Aorta (tissue), 5 donors: Measurements from ENCODE around the gene KRT80. TPM values are rescaled to one million over a fixed set of nuclear protein-coding genes. Genes with fewer than 3 reads are reported as not detected.

Experiments used
- ATAC-seq: fragments of 200-7000 bp; cut with Tn5 transposase; one replicate; pipeline ENCODE4 v1.9.1; 2022; ENCODE audit warnings: moderate library complexity; ENCODE audit not compliant: low FRiP score
- DNase-seq, 2 donors: peaks; one replicate each; pipeline ENCODE4 v3.0.0-alpha.2; 2020
- H3K27ac ChIP-seq, 2 donors: one replicate each; pipeline ENCODE4 v1.5.1; 2013; ENCODE audit warnings: low read length in 2 of 2, mild to moderate bottlenecking in 2 of 2, moderate library complexity in 2 of 2, control low read depth in 1 of 2, inconsistent platforms in 1 of 2, low read depth in 1 of 2
- H3K27me3 ChIP-seq, 2 donors: one replicate each; pipeline ENCODE4 v1.6.1; 2013; ENCODE audit warnings: control low read depth in 1 of 2, low read length in 1 of 2, mild to moderate bottlenecking in 1 of 2, moderate library complexity in 1 of 2; ENCODE audit not compliant: insufficient read depth in 2 of 2, control insufficient read depth in 1 of 2
- H3K36me3 ChIP-seq, 2 donors: one replicate each; pipeline ENCODE4 v1.6.1; 2013; ENCODE audit warnings: control low read depth in 1 of 2, low read length in 1 of 2, mild to moderate bottlenecking in 1 of 2; ENCODE audit not compliant: insufficient read depth in 2 of 2, control insufficient read depth in 1 of 2
- H3K4me1 ChIP-seq, 2 donors: one replicate each; pipeline ENCODE4 v1.6.1; 2013; ENCODE audit warnings: low read length in 2 of 2, control low read depth in 1 of 2, mild to moderate bottlenecking in 1 of 2, moderate library complexity in 1 of 2; ENCODE audit not compliant: insufficient read depth in 2 of 2, control insufficient read depth in 1 of 2
- H3K4me3 ChIP-seq, 2 donors: one replicate each; pipeline ENCODE4 v1.5.1; 2013; ENCODE audit warnings: low read length in 2 of 2, control low read depth in 1 of 2, mild to moderate bottlenecking in 1 of 2
- H3K9me3 ChIP-seq: one replicate; pipeline ENCODE4 v1.6.1; 2013; ENCODE audit warnings: mild to moderate bottlenecking, low read length; ENCODE audit not compliant: control insufficient read depth
- WGBS, 2 donors: extraction: QIAGEN DNeasy Blood & Tissue Kit; methylation state at CpG; one replicate each; pipeline ENCODE4 v1.1.7; 2013; 5-methylcytosine and 5-hydroxymethylcytosine counted together
- intact Hi-C, 2 donors: fragments of 100-400 bp; cut with DNase I; formaldehyde crosslinking; loops; one replicate each; pipeline versions ENCODE4 v1.14.2 to v1.15.0; 2022
- polyA plus RNA-seq, 2 donors: library from polyadenylated mRNA; stranded (reverse); fragments of 200-250 nt; gene quantifications; one replicate each; pipeline ENCODE4 v1.2.3, GENCODE V29; 2013
- total RNA-seq, 2 donors: library from RNA; stranded (reverse); fragmentation: NEBNext Ultra II Directional; extraction: Animal tissue kit (Norgen Biotek cat#: 25700); gene quantifications; one replicate each; pipeline ENCODE4 v1.2.1, GENCODE V29; 2021
- donor health status: healthy with polysubstance abuse.
- donor health status: Bipolar disorder and iron deficiency.
- donor health status: DM: no; HTN: no; CAD: no.
- donor health status: DM: no; HTN: no; CAD: no.
- donor health status: DM: yes; HTN: yes; CAD: no.

Gene KRT80
- total and polyA plus RNA-seq, 4 donors, result 0.12 to 0.71 (median 0.20) TPM; not detected in 1

DNA sequence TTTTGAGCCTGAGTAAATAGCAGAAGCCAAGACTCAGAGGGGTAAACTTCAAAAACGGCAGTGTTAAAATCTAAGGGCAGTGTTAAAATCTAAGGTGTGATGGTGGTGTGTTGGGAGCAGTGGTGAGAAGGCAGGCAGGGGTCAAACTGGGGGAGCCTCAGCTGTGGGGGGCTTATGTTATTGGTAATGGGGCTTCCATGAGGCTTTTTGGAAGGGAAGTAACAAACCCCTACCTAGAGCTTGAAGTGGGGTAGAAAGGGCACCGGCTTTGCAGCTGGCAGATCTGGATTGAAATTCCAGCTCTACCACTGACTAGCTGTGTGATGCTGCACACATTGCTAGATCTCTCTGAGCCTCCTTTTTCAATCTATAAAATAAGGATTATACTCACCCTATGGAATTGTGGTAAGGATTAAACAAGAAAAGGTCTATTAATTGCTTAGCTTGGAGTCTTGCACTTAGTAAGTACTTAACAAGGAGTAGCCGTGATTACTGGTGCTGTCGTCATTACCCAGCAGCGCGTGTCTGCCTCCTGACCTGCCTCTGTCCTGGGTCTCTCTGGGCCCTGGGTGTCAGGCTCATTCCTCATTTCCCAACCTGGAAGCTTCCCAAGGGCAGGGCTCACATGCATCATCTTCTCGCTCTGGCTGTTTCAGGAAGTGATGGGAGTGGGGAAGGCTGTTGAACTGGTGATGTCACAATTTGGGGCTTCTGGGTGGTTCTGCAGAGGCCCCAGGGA lies 18.5 kb upstream of the KRT80 start:
- intact Hi-C loops, result loop anchor here (5.0 kb wide), 2 partner anchors 112 to 117 kb away; partner anchors contain the start of gene KRT83 (in 1 of the 2)
- Histone ChIP-seq H3K4me3 (no peak overlapping the region), H3K36me3 (no peaks in the 10 kb centered on the region), H3K27ac (no peak overlapping the region), H3K4me1 (no peaks in the 10 kb centered on the region), H3K27me3 (no peaks in the 10 kb centered on the region), H3K9me3 (no peaks in the 10 kb centered on the region)
- 93 to 94% methylated on average over 7 of the region's 7 CpGs for WGBS, 2 donors
- DNase-seq (peak in 1 of 2 donors; percentile 67), ATAC-seq (no peak)

DNA sequence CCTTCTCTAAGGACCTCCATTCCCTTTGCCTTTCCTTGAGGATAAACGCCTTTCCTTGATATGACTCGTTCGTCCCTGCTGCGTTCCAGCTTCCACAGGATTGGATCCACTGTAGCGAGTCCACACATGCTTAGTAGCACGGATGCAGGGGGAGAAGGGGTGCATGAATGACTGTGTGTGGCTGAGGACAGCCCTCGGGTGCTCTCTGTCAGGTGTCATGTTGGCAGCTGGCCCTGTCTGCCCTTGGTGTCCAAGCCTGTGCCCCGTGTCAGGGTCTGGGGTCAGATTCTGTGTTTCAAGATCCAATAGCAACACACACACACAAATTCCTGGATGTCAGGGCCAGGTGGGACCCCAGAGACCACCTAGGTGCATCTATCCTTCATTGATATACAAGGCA lies 17.5 kb upstream of the KRT80 start:
- DNase-seq (peak in 1 of 2 donors; percentile 68), ATAC-seq (no peak)
- Histone ChIP-seq H3K9me3 (no peaks in the 10 kb centered on the region), H3K27me3 (no peaks in the 10 kb centered on the region), H3K36me3 (no peaks in the 10 kb centered on the region), H3K27ac (no peak overlapping the region), H3K4me3 (no peak overlapping the region), H3K4me1 (no peaks in the 10 kb centered on the region)
- 86 to 87% methylated on average over 8 of the region's 8 CpGs for WGBS, 2 donors
- intact Hi-C loops, result no loop called here

DNA sequence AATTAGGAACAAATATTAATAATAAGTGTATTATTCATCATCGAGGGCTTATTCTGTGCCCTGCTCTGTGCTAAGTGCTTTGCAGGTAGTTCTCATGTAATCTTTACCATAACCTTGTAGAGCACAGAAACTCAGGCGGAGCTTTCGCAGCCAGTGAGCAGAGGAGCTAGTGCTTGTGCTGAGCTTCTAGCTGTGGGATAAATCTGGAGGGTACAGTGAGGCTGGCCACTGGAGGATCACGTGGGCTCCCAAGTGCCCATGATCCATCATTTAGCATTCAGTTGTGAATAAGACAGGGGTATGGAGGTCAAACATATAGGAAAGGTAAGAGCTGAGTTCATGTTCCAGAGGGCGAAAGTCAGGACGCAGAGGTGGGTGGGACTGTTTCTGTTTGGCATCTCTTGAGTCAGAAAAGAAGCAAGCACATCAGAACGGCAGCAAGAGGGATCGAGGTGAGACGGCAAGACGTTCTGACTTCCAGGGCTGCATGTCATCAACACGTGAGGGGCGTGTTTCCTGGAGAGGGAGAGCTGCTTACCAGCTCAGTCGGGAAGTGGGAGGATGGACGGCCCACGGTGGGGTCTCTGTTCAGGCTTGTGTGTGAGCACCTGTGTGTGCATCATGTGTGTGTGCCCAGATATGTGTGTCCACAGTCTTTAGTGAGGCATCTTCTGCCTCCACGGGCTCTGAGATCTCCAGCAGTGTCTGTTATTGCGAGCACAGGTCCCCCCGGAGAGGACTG lies 16.8 kb upstream of the KRT80 start:
- Histone ChIP-seq H3K9me3 (no peaks in the 10 kb centered on the region), H3K27ac (no peak overlapping the region), H3K4me3 (no peak overlapping the region), H3K27me3 (no peaks in the 10 kb centered on the region), H3K36me3 (no peaks in the 10 kb centered on the region), H3K4me1 (no peaks in the 10 kb centered on the region)
- no peak for ATAC-seq
- WGBS, 2 donors, result 84 to 86% methylated on average over 18 of the region's 18 CpGs
- intact Hi-C loops, result no loop called here
- peak in 1 of 2 donors; percentile 60 for DNase-seq

DNA sequence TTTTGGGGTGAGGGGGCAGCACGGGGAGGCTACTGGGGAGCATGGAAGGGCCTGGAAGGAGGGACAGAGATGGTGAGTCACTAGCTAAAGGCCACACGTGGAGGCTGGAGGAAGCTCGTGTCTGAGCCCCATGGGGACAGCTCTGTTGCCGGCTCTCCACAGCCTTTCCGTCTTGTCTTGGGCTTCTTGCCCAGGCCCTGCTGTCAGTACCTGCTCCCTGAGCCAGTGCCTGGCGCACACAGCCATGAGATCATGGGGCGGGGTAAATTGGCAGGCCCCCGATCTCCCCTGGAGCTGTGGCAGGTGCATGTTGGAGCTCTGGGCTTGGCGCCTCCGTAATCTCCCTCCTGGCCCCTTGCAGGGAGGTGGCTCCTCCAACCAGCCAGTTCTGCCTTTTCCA lies 16.1 kb upstream of the KRT80 start:
- Histone ChIP-seq H3K4me3 (no peak overlapping the region), H3K9me3 (no peaks in the 10 kb centered on the region), H3K27ac (no peak overlapping the region), H3K36me3 (no peaks in the 10 kb centered on the region), H3K27me3 (no peaks in the 10 kb centered on the region), H3K4me1 (no peaks in the 10 kb centered on the region)
- DNase-seq (peak; percentile 71 to 80), ATAC-seq (peak; percentile 22)
- intact Hi-C loops, result no loop called here
- 13 to 23% methylated on average over 10 of the region's 10 CpGs for WGBS, 2 donors

DNA sequence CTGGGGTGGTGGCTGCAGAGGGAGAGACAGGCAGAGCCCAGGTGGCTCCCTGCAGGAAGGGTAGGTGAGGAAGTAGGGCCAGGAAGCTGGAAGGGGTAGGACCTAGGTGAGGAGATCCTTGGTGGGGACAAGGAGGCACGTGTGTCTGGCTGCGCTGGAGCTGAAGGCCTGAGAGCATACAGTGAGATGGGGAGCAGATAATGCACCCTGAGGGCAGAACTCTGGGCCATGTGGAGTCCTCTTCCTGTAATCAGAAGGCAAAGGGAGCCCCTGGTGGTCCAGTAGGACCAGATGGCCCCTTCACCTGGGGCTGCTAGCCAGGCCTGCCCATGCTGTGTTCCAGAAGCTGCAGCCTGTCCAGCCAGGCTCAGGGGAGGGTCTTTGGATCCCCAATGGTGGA lies 15.3 kb upstream of the KRT80 start:
- ATAC-seq (no peak), DNase-seq (peak in 1 of 2 donors; percentile 69)
- Histone ChIP-seq H3K4me1 (no peaks in the 10 kb centered on the region), H3K4me3 (no peak overlapping the region), H3K36me3 (no peaks in the 10 kb centered on the region), H3K9me3 (no peaks in the 10 kb centered on the region), H3K27ac (no peak overlapping the region), H3K27me3 (no peaks in the 10 kb centered on the region)
- WGBS, 2 donors, result 92 to 95% methylated on average over 2 of the region's 2 CpGs
- intact Hi-C loops, result no loop called here

DNA sequence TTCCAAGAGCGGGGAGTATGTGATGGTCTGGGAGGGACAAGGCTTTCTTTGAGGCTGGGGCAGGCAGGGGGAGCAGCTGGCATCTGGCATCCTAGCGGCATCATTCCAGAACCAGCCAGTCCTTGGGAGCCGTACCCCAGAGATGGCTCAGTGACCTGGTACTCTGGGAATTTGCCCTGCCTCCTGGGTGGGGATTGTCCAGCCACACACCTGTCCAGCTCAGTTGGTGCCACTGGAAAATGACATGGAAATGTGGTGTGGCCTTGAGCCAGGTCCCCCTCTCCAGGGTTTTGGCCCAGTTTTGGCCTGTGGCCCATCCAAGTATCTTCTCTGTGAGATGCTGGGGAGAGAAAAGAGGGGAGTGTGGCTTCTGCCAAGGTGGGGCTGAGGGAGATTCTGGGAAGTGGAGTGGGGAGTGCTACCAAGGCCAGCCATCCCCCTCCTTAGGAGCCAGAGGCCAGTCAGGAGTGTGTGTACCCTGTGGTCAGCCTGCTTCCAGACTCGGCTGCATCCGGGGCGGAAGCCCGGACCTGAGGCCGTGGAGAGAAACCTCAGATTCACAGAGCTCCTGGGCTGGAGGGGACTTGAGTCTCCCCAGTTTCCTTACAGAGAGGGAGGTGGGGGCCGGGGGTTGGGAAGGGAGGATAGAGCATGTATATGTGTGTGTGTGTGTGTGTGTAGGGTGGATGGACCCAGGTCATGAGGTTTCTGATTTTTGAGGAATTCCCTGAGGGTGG lies 14.7 kb upstream of the KRT80 start:
- no peaks in the 10 kb centered on the region for H3K36me3 ChIP-seq
- 94 to 95% methylated on average over 9 of the region's 9 CpGs for WGBS, 2 donors
- H3K4me1 ChIP-seq, result no peaks in the 10 kb centered on the region
- H3K27ac ChIP-seq, result no peak overlapping the region
- DNase-seq (peak in 1 of 2 donors; percentile 63), ATAC-seq (no peak)
- H3K4me3 ChIP-seq, result no peak overlapping the region
- no peaks in the 10 kb centered on the region for H3K27me3 ChIP-seq
- no peaks in the 10 kb centered on the region for H3K9me3 ChIP-seq
- intact Hi-C loops, result no loop called here

DNA sequence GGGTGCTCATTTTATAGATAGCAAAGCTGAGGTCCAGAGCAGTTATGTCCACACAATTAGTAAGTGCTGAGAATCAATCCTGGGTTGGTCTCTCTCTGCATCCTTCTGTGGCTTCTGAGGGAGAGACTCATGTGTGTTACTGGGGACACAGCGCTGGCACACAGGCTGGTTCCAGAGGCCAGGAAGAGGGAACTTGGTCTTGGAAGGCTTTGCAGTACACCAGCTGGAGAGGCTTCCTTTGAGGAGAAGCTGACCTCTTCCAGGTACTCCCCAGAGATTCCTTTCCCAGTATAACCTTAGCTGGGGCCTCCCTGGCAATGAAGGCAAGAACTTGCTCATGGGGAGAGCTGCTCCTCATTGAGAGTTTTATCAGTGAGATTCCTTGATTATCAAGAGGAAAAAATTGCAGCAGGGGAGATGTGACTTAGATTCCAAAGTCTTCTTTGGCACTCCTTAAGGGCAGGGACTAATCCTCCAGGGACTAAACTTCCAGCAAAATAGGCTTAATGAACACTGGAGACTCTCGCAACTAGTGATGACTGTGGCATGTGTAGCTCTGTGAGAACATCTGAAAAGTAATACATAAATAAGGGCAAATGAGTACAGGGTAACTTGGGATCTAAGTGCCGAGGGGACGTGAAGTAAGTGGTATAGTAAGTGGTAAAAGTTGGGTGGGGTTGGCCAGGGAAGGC lies 13.9 kb upstream of the KRT80 start:
- Histone ChIP-seq H3K36me3 (no peaks in the 10 kb centered on the region), H3K4me3 (no peak overlapping the region), H3K4me1 (no peaks in the 10 kb centered on the region), H3K27me3 (no peaks in the 10 kb centered on the region), H3K27ac (no peak overlapping the region), H3K9me3 (no peaks in the 10 kb centered on the region)
- peak in 1 of 2 donors; percentile 41 for DNase-seq
- intact Hi-C loops, result no loop called here
- WGBS, 2 donors, result 91 to 92% methylated on average over 4 of the region's 4 CpGs
- no peak for ATAC-seq

DNA sequence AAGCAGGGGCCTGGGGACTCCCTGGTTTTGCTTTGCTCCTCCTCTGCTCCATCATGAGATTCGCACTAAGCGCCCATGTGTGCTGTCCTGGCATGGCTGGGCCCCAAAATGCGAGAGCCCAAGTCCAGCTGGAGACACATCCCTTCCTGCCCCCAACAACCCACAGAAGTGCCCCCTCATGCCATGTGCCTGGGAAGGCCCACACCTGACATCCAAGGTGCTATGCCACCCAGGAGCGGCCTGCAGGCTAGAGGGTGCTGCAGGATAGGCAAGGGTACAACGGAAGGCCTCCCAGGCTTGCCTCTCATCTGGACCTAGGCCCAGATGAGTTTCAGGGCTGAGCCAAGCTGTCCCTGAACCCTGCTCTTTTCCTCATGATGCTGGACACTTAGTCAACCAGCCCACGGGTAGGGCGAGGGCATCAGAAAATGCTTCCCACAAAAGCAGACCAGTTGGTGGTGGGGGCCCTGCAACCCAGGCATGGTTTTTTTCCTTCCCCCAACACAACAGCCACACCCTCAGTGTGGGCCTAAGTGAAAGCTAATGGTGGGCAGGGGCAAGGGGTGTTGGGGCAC lies 13.2 kb upstream of the KRT80 start:
- Histone ChIP-seq H3K4me1 (no peaks in the 10 kb centered on the region), H3K36me3 (no peaks in the 10 kb centered on the region), H3K4me3 (no peak overlapping the region), H3K27ac (no peak overlapping the region), H3K27me3 (no peaks in the 10 kb centered on the region), H3K9me3 (no peaks in the 10 kb centered on the region)
- intact Hi-C loops, result no loop called here
- WGBS, 2 donors, result 90 to 93% methylated on average over 7 of the region's 7 CpGs
- DNase-seq (peak in 1 of 2 donors; percentile 66), ATAC-seq (no peak)
